Forelimb muscle (tissue), 1 donor: ENCODE measurements around the gene MLLT6. TPM values are rescaled to one million over a fixed set of nuclear protein-coding genes. Genes with fewer than 3 reads are reported as not detected.

Experiments
- DNase-seq: peaks from one replicate; pipeline ENCODE4 v3.0.0-alpha.2; 2013; ENCODE audit warnings: low read depth
- polyA plus RNA-seq: library from polyadenylated mRNA; unstranded; fragments of 120-200 nt; gene quantifications from one replicate; pipeline ENCODE4 v1.2.1, GENCODE V29; 2013; ENCODE audit not compliant: insufficient read length

The MLLT6 gene
- polyA plus RNA-seq, 1 donor, result 74.0 TPM

GRCh38 chr17:38741921-38742410 lies 36.9 kb downstream of the MLLT6 start:
- no peak for DNase-seq

GRCh38 chr17:38742411-38743308 lies 37.6 kb downstream of the MLLT6 start:
- peak; percentile 95 for DNase-seq

- no peak for DNase-seq
Measured at GRCh38 chr17:38743556-38744171, 38.6 kb downstream of the MLLT6 start.

- DNase-seq, result no peak
Measured at GRCh38 chr17:38745545-38745944, 40.5 kb downstream of the MLLT6 start.

- DNase-seq, result no peak
Measured at GRCh38 chr17:38746004-38746848, 41.2 kb downstream of the MLLT6 start.

GRCh38 chr17:38746849-38747462 lies 41.9 kb downstream of the MLLT6 start:
- DNase-seq, result no peak

GRCh38 chr17:38747463-38748148 lies 42.5 kb downstream of the MLLT6 start:
- DNase-seq, result no peak

- no peak for DNase-seq
Measured at GRCh38 chr17:38748149-38748891, 43.2 kb downstream of the MLLT6 start, which contains the start of gene PCGF2. Gene PCGF2 (minus strand): TSS chr17:38748336. CDS start chr17:38740402, 7,934 bp downstream.

- DNase-seq, result no peak
Measured at GRCh38 chr17:38748892-38749222, 43.8 kb downstream of the MLLT6 start.

- no peak for DNase-seq
Measured at GRCh38 chr17:38749223-38750043, 44.4 kb downstream of the MLLT6 start.

- DNase-seq, result no peak
Measured at GRCh38 chr17:38750044-38750311, 44.9 kb downstream of the MLLT6 start.

GRCh38 chr17:38750312-38751121 lies 45.4 kb downstream of the MLLT6 start:
- DNase-seq, result no peak

GRCh38 chr17:38751144-38751807 lies 46.2 kb downstream of the MLLT6 start:
- DNase-seq, result no peak

- no peak for DNase-seq
Measured at GRCh38 chr17:38751808-38752307, 46.8 kb downstream of the MLLT6 start.

- DNase-seq, result peak; percentile 100
Measured at GRCh38 chr17:38752308-38753070, 47.4 kb downstream of the MLLT6 start, which contains the start of gene PSMB3. Gene PSMB3 (plus strand): TSS chr17:38752741. CDS start chr17:38752827, 86 bp downstream.

- no peak for DNase-seq
Measured at GRCh38 chr17:38753071-38753506, 48.0 kb downstream of the MLLT6 start.

GRCh38 chr17:38761612-38762011 lies 56.5 kb downstream of the MLLT6 start:
- no peak for DNase-seq
